K562 (cell line): ENCODE measurements around the gene ZNF778. TPM values are rescaled to one million over a fixed set of nuclear protein-coding genes. Genes with fewer than 3 reads are reported as not detected.

Experiments used
- HDAC6 ChIP-seq: IDR thresholded peaks from 2 replicates; pipeline ENCODE4 v1.6.1; 2012; ENCODE audit warnings: low read depth, mild to moderate bottlenecking, control low read depth, inconsistent platforms, low read length, moderate library complexity
- HNRNPK ChIP-seq: fragments of 200-400 bp; formaldehyde crosslinking; IDR thresholded peaks from one replicate; pipeline ENCODE4 v1.6.1; 2018; ENCODE audit warnings: mild to moderate bottlenecking, low read depth, low read length; ENCODE audit not compliant: poor library complexity, severe bottlenecking
- NCOA4 ChIP-seq: fragments of 450-650 bp; IDR thresholded peaks from 2 replicates; pipeline ENCODE4 v1.6.1; 2018; ENCODE audit warnings: mild to moderate bottlenecking; ENCODE audit not compliant: partially characterized antibody
- SMARCA4 ChIP-seq: fragments of 450-650 bp; IDR thresholded peaks from 2 replicates; pipeline ENCODE4 v1.6.1; 2016
- SREBF2 ChIP-seq: sonication (generic); formaldehyde crosslinking; IDR thresholded peaks from 2 replicates; pipeline ENCODE4 v1.4.0; 2020; ENCODE audit warnings: mild to moderate bottlenecking, missing genetic modification reagents
- XRCC4 ChIP-seq: IDR thresholded peaks from one replicate; pipeline ENCODE4 v1.6.1; 2011; ENCODE audit not compliant: insufficient read depth, insufficient read length; ENCODE audit errors: extremely low read depth
- ZNF143 ChIP-seq: sonication (generic); formaldehyde crosslinking; IDR thresholded peaks from 2 replicates; pipeline ENCODE4 v1.9.0; 2022; ENCODE audit warnings: mild to moderate bottlenecking, missing genetic modification reagents
- polyA plus RNA-seq, 8 experiments: library from polyadenylated mRNA; depleted of rRNA in 4 of 8; stranded (reverse) in 5 of 8; unstranded in 3 of 8; fragments of >200 nt; fragmentation: Nextera tagmentation in 2 of 8; fragmentation: Illumina TruSeq in 1 of 8; extraction: Ambion mirVana in 2 of 8; extraction: Trizol in 1 of 8; gene quantifications; 2 replicates each; pipeline versions ENCODE4 v1.2.1 to v1.2.3, GENCODE V29; 2011 to 2014; ENCODE audit warnings: inconsistent platforms in 1 of 8, missing spikeins in 1 of 8
- total RNA-seq, 7 experiments: library from RNA; depleted of rRNA in 6 of 7; stranded (reverse); fragments of >200 nt in 6 of 7; fragmentation: Illumina TruSeq in 2 of 7; extraction: Trizol in 2 of 7; gene quantifications; 2 replicates each; pipeline versions ENCODE4 v1.2.1 to v1.2.3, GENCODE V29; 2011 to 2021; ENCODE audit warnings: low replicate concordance in 1 of 7
- TF ChIP-seq, protein P1 (sequence below): IDR thresholded peaks from 2 replicates; pipeline ENCODE4 v1.6.1; 2011; ENCODE audit not compliant: insufficient read length; ENCODE audit errors: extremely low read depth
- TF ChIP-seq, protein P2 (sequence below), 2 experiments: fragments of 450-650 bp; conservative IDR thresholded peaks; 2 replicates each; pipeline ENCODE4 v1.6.1; 2017; ENCODE audit warnings: mild to moderate bottlenecking in 2 of 2, moderate library complexity in 2 of 2
- TF ChIP-seq, protein P3 (sequence below): fragments of 450-650 bp; IDR thresholded peaks from 2 replicates; pipeline ENCODE4 v1.6.1; 2016; ENCODE audit warnings: mild to moderate bottlenecking, moderate library complexity
- TF ChIP-seq, protein P4 (sequence below): fragments of 250-450 bp; sonication (Bioruptor Pico); IDR thresholded peaks from 2 replicates; pipeline ENCODE4 v1.5.0; 2022; ENCODE audit warnings: mild to moderate bottlenecking

ZNF778 gene
- total and polyA plus RNA-seq, 9 of the 15 experiments (the other 6 are each of a cell fraction or from before 2014, with no cell fraction given): 0.70 to 60.6 (median 7.5) TPM

DNA sequence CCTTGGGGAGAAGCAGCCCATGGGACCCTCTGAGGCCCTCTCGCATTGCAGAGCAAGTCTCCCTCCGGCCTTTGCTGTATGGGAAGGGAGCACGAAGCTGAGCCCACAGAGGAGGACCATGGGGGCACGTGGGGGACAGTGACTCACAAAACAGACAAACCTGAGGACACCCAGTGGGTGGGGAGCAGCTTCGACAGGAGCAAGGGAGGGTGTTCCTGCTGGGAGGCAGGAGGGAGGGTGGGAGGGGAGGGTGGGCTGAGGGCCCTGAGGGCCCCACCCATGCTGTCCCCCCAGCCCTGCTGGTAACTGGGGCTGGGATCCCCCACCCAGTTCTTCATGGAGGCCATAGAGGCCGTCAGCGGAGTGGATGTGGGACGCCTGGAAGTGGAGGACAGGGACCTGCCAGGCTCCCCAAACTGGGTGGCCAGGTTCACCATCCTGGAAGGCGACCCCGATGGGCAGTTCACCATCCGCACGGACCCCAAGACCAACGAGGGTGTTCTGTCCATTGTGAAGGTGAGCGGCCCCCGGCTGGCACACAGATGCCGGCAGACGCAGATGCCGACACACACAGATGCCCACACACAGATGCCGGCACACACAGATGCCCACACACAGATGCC, 29.6 kb upstream of the ZNF778 start (continued):
- TF ChIP-seq, protein P1, sequence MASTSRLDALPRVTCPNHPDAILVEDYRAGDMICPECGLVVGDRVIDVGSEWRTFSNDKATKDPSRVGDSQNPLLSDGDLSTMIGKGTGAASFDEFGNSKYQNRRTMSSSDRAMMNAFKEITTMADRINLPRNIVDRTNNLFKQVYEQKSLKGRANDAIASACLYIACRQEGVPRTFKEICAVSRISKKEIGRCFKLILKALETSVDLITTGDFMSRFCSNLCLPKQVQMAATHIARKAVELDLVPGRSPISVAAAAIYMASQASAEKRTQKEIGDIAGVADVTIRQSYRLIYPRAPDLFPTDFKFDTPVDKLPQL: no peak
- TF ChIP-seq SREBF2 (CRISPR knock-in tag): no peak
- TF ChIP-seq, protein P2, sequence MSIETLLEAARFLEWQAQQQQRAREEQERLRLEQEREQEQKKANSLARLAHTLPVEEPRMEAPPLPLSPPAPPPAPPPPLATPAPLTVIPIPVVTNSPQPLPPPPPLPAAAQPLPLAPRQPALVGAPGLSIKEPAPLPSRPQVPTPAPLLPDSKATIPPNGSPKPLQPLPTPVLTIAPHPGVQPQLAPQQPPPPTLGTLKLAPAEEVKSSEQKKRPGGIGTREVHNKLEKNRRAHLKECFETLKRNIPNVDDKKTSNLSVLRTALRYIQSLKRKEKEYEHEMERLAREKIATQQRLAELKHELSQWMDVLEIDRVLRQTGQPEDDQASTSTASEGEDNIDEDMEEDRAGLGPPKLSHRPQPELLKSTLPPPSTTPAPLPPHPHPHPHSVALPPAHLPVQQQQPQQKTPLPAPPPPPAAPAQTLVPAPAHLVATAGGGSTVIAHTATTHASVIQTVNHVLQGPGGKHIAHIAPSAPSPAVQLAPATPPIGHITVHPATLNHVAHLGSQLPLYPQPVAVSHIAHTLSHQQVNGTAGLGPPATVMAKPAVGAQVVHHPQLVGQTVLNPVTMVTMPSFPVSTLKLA (conservative IDR thresholded peaks at IDR 0.05): no peak
- TF ChIP-seq NCOA4: no peak
- TF ChIP-seq, protein P3, sequence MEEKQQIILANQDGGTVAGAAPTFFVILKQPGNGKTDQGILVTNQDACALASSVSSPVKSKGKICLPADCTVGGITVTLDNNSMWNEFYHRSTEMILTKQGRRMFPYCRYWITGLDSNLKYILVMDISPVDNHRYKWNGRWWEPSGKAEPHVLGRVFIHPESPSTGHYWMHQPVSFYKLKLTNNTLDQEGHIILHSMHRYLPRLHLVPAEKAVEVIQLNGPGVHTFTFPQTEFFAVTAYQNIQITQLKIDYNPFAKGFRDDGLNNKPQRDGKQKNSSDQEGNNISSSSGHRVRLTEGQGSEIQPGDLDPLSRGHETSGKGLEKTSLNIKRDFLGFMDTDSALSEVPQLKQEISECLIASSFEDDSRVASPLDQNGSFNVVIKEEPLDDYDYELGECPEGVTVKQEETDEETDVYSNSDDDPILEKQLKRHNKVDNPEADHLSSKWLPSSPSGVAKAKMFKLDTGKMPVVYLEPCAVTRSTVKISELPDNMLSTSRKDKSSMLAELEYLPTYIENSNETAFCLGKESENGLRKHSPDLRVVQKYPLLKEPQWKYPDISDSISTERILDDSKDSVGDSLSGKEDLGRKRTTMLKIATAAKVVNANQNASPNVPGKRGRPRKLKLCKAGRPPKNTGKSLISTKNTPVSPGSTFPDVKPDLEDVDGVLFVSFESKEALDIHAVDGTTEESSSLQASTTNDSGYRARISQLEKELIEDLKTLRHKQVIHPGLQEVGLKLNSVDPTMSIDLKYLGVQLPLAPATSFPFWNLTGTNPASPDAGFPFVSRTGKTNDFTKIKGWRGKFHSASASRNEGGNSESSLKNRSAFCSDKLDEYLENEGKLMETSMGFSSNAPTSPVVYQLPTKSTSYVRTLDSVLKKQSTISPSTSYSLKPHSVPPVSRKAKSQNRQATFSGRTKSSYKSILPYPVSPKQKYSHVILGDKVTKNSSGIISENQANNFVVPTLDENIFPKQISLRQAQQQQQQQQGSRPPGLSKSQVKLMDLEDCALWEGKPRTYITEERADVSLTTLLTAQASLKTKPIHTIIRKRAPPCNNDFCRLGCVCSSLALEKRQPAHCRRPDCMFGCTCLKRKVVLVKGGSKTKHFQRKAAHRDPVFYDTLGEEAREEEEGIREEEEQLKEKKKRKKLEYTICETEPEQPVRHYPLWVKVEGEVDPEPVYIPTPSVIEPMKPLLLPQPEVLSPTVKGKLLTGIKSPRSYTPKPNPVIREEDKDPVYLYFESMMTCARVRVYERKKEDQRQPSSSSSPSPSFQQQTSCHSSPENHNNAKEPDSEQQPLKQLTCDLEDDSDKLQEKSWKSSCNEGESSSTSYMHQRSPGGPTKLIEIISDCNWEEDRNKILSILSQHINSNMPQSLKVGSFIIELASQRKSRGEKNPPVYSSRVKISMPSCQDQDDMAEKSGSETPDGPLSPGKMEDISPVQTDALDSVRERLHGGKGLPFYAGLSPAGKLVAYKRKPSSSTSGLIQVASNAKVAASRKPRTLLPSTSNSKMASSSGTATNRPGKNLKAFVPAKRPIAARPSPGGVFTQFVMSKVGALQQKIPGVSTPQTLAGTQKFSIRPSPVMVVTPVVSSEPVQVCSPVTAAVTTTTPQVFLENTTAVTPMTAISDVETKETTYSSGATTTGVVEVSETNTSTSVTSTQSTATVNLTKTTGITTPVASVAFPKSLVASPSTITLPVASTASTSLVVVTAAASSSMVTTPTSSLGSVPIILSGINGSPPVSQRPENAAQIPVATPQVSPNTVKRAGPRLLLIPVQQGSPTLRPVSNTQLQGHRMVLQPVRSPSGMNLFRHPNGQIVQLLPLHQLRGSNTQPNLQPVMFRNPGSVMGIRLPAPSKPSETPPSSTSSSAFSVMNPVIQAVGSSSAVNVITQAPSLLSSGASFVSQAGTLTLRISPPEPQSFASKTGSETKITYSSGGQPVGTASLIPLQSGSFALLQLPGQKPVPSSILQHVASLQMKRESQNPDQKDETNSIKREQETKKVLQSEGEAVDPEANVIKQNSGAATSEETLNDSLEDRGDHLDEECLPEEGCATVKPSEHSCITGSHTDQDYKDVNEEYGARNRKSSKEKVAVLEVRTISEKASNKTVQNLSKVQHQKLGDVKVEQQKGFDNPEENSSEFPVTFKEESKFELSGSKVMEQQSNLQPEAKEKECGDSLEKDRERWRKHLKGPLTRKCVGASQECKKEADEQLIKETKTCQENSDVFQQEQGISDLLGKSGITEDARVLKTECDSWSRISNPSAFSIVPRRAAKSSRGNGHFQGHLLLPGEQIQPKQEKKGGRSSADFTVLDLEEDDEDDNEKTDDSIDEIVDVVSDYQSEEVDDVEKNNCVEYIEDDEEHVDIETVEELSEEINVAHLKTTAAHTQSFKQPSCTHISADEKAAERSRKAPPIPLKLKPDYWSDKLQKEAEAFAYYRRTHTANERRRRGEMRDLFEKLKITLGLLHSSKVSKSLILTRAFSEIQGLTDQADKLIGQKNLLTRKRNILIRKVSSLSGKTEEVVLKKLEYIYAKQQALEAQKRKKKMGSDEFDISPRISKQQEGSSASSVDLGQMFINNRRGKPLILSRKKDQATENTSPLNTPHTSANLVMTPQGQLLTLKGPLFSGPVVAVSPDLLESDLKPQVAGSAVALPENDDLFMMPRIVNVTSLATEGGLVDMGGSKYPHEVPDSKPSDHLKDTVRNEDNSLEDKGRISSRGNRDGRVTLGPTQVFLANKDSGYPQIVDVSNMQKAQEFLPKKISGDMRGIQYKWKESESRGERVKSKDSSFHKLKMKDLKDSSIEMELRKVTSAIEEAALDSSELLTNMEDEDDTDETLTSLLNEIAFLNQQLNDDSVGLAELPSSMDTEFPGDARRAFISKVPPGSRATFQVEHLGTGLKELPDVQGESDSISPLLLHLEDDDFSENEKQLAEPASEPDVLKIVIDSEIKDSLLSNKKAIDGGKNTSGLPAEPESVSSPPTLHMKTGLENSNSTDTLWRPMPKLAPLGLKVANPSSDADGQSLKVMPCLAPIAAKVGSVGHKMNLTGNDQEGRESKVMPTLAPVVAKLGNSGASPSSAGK: no peak
- no peak for TF ChIP-seq HDAC6
- no peak for TF ChIP-seq SMARCA4
- no peak for TF ChIP-seq ZNF143 (CRISPR knock-in tag)
- TF ChIP-seq, protein P4, sequence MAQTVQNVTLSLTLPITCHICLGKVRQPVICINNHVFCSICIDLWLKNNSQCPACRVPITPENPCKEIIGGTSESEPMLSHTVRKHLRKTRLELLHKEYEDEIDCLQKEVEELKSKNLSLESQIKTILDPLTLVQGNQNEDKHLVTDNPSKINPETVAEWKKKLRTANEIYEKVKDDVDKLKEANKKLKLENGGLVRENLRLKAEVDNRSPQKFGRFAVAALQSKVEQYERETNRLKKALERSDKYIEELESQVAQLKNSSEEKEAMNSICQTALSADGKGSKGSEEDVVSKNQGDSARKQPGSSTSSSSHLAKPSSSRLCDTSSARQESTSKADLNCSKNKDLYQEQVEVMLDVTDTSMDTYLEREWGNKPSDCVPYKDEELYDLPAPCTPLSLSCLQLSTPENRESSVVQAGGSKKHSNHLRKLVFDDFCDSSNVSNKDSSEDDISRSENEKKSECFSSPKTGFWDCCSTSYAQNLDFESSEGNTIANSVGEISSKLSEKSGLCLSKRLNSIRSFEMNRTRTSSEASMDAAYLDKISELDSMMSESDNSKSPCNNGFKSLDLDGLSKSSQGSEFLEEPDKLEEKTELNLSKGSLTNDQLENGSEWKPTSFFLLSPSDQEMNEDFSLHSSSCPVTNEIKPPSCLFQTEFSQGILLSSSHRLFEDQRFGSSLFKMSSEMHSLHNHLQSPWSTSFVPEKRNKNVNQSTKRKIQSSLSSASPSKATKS (CRISPR knock-in tag): no peak
- no peak for TF ChIP-seq HNRNPK
- no peak for TF ChIP-seq XRCC4
